H4 (cell line): ENCODE measurements around the gene PVALB. TPM values are rescaled to one million over a fixed set of nuclear protein-coding genes. Genes with fewer than 3 reads are reported as not detected.

Experiments
- DNase-seq: peaks from one replicate; pipeline ENCODE4 v3.0.0-alpha.2; 2015; ENCODE audit warnings: low spot score
- total RNA-seq: library from RNA; depleted of rRNA; stranded (reverse); fragments of >200 nt; shearing (Covaris generic); gene quantifications from 2 replicates; pipeline ENCODE4 v1.2.3, GENCODE V29; 2014

Gene PVALB
- total RNA-seq, 1 experiment from 2014 or later, result not detected

- DNase-seq, result no peak
Observed at GRCh38 chr22:36814801-36815200, 2.0 kb downstream of the PVALB start.

- DNase-seq, result no peak
Observed at GRCh38 chr22:36811094-36811800, 5.6 kb downstream of the PVALB start.

GRCh38 chr22:36809351-36809750, 7.5 kb downstream of the PVALB start:
- DNase-seq, result no peak

- DNase-seq, result no peak
Observed at GRCh38 chr22:36808721-36809344, 8.0 kb downstream of the PVALB start.

DNA sequence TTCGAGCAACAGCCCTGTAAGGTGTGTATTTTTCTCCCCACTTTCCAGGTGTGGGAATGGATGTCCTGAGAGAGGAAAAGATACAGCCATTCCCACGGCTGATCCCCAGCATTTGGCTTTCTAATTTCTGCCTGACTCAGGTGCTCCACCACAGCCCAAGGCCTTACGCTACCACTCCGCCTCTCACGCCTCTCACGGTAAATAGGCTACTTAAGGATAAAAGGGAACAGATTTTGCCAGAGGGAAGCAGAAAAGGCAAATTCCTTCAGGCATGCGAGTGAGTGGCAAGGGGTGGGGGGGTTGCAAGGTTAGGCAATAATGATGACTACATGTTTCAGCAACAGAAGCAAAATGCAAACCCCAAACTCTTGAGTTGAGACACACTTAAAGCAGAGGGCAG, 9.2 kb downstream of the PVALB start:
- DNase-seq, result no peak

- DNase-seq, result no peak
Observed at GRCh38 chr22:36806835-36807234, 10.0 kb downstream of the PVALB start.

GRCh38 chr22:36803358-36803757, 13.5 kb downstream of the PVALB start:
- DNase-seq, result no peak

GRCh38 chr22:36798674-36799066, 18.2 kb downstream of the PVALB start:
- DNase-seq, result no peak

GRCh38 chr22:36797911-36798673, 18.7 kb downstream of the PVALB start:
- no peak for DNase-seq

DNA sequence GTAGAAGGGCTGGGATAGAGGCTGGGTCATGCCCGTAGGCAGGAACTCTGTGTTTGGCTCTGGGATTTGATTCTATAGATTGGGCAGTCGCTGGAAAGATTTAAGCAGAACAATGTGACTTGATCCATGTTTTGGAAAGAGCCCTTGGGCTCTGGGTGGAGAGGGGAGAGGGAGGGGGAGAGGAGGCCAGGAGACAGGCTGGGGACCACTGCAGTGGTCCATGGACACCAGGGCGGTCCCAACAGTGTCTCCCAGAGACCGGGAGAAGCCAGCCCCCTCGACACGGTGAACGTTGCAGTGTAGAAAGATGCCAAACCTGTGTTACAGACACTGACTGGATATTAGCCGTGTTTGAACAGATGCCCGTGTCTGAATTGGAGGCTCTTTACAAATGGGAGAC, 19.5 kb downstream of the PVALB start:
- no peak for DNase-seq

DNA sequence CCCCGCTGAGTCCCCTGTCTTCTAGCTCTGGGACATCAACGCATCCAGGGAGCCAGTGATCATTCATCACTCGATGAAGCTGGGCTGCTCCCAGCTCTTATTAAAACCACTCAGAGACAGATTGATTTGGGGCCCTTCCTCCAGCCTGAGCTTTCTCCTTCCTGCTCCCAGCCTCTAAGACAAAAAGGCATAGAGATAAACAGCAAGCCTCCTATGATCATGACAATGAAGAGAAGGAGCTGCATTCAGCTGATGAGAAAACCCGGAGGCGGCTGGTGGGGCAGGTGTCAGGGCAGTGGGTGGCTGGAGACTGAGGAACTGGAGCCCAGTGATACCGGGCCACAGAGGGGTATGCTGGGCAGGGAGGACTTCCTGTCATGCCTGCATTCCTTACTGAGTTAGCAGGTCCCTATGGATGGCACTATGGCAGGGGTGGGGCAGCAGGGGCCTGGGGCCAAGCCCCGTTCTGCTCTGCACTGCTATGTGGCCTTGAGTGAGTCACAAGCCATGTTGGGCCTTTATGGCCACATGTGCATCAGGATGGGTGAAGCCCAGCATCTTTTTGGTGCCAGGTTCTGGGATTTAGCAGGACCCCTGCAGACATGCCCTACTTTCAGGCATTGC, 20.2 kb downstream of the PVALB start:
- no peak for DNase-seq

- peak; percentile 6 for DNase-seq
Observed at GRCh38 chr22:36795633-36796032, 21.2 kb downstream of the PVALB start.

DNA sequence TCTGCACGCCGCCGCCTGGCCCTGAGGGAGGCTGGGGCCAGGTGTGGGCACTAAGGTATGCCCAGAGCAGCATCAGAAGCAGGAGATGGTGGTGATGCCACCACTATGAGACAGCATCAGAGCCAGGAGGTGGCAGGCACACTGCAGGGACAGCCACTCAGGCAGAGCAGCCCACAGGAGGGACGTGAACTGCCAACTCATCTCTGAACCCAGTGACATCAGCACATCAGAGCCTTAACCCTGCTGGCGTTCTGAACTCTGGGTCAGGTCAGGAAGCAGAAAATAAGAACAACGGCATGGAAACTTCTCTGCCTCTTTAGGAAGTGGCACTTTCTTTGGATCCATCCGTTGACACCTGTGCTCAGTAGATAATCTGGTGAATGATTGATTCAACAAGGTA, 26.2 kb downstream of the PVALB start:
- DNase-seq, result peak; percentile 4

- no peak for DNase-seq
Observed at GRCh38 chr22:36787204-36787988, 29.4 kb downstream of the PVALB start.

DNA sequence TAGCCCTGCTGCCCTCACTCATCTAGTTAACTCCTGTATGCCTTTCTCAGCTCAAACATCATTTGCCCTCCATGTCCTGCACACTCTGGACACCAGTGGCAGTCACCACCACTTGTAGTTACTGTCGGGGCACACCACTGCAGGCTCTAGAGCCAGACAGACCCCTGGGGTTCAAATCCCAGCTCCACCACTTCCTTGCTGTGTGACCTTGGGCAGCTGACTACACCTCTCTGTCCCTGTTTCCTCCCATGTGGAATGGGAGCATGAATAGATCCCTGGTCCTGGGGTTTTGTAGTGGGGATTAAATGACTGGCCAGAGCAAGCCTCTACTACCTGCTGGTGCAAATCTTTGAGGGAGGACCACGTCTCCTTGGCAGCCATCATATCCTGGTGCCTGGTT, 33.1 kb downstream of the PVALB start:
- DNase-seq, result no peak

- DNase-seq, result peak; percentile 88
Observed at GRCh38 chr22:36781656-36782627, 34.9 kb downstream of the PVALB start.

- no peak for DNase-seq
Observed at GRCh38 chr22:36778020-36778419, 38.8 kb downstream of the PVALB start.

- DNase-seq, result no peak
Observed at GRCh38 chr22:36776722-36777121, 40.1 kb downstream of the PVALB start.

- peak; percentile 99 for DNase-seq
Observed at GRCh38 chr22:36775964-36776669, 40.7 kb downstream of the PVALB start, which contains the start of gene IFT27. Gene IFT27 (minus strand): TSS chr22:36776119. CDS start chr22:36775707, 412 bp downstream.

- no peak for DNase-seq
Observed at GRCh38 chr22:36775586-36775963, 41.3 kb downstream of the PVALB start.
